Prostate gland (tissue), 2 donors: Measurements from ENCODE around the gene IFT25.
"Not testable (repeated sequence)": the region's sequence is repeated elsewhere in the genome, so short reads cannot be mapped to it uniquely, and the experiment has no call there.

Experiments
- CTCF ChIP-seq, 4 experiments: fragments of 200-600 bp in 2 of 4; fragments of 450-650 bp in 2 of 4; sonication (generic) in 2 of 4; IDR thresholded peaks; 1 replicate in 3 of 4; 2 replicates in 1 of 4; pipeline ENCODE4 v1.5.1; 2016 to 2019; ENCODE audit warnings: antibody characterized with exemption in 4 of 4, mild to moderate bottlenecking in 2 of 4, moderate library complexity in 2 of 4
- POLR2A ChIP-seq: fragments of 450-650 bp; IDR thresholded peaks from one replicate; pipeline ENCODE4 v1.6.1; 2016; ENCODE audit warnings: antibody characterized with exemption, mild to moderate bottlenecking

- TF ChIP-seq POLR2A; CTCF (IDR thresholded peaks at IDR 0.05): not testable (repeated sequence)
Measured at GRCh38 chr1:53881853-53882252, 63.6 kb downstream of the IFT25 start.
